ENCODE measurements around the gene ST14.
"Not testable (repeated sequence)": the region's sequence is repeated elsewhere in the genome, so short reads cannot be mapped to it uniquely, and the experiment has no call there.

ST14 gene

DNA sequence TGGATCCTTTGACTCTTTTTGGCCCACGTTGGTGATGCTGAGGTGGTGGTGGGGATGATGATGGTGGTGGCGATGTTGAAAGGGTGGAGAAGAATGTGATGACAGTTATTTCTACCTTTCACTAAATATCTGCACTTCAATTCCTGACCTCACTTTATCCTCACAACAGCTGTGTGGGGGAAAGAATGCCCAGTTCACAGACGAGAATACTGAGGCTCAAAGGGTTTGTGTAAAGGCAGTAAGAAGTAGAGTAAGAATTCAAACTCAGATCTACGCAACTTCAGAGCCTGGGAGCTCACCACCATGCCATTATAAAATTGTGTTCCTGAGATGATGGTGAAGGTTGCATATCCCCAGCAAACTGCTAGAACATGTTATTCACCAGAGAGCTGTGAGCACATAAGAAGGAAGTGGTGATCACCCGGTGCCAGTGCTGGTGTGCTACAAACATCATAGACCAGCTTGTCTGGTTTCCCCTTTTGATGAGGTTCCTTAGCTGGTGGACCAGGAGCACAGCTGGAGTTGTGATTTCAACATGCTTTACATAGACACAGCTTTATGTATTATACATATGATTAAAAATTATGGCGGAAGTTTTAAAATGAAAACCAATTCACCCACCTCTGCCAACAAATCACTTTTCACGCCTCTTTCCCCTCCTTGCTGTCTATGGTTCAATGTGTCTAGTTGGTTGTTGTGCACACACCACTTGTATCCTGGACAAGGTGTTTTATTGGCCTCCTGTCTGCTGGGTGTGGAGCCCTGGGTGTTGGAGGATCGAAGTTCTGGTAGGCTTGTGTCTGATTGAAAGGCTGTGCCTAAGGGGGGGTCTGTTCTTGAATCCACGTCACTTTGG is 6.2 kb downstream of the ST14 start:
- DNase-seq = no peak

DNA sequence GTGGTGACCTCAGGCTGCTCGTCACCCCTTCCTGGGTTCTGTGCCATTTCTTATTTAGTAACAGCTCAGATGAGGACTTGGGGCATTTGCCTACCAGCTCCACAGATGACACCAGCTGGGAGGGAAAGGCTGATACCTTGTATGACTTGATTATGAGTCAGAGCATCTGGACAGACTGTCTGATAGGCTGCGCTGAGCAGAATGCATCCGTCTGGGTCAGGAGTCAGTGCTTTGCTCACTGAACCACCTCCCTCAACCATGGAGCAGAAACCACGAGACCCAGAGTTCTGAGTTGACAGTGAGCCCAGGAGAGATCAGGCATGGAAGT is 6.8 kb downstream of the ST14 start:
- DNase-seq = no peak

GRCh38 chr11:130167146-130167545 is 7.6 kb downstream of the ST14 start:
- DNase-seq = no peak

DNA sequence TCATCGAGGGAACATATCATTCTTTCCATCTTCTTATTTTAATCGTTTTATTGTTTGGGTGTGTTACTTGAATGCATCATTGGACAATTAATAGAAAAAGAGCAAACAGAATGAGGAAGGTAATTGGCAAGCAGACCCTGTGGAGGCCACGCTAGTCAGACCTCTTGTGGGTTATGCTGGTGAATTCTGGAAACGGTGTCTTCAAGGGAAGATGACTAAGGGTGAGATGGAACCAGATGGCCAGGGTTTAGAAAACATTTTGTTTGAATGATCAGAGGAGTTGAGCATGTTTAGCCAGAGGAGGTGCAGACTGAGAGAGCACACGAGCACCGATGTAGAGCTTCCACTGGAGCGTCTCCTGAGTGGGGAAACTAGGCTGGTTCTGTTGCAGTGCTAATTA is 8.5 kb downstream of the ST14 start:
- DNase-seq = no peak

DNA sequence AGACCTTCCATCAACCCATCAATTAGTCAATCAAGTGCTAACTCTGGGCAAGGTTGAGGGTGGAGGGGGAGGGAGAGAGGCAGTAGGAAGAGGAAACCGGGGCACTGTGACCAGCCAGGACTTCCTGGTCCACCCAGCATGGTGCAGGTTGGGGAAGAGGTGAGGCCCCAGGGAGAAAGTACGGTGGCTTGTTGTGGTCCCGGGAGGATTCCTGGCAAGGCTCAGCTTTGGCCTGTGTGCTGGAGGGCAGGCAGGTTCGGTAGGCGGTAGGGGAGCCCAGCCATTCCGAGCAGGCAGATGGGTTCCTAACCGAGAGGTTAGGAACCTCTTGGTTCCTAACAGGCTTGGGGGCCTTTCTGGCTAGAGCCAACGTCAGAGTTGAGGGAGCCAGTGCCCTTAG is 10.8 kb downstream of the ST14 start:
- no peak for DNase-seq

DNA sequence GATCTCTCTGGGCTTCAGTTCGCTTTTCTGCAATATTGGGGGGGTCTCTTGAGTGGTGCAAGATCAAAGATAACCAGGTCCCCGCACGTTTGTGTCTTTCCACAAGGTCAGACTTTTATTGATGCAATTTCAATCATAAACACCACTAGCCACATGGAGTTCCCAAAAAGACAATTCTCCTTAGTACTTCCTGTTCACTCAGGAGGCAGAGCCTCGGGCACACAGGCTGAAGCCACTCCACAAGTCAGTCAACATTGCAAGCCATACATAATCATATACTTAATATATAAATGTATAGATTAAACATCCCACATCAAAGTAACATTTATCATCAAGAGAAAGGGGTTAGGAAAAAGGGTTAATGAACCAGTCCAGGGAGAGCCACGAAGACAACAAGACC is 12.0 kb downstream of the ST14 start:
- no peak for DNase-seq

GRCh38 chr11:130172001-130172400 is 12.4 kb downstream of the ST14 start:
- DNase-seq = not testable (repeated sequence)

DNA sequence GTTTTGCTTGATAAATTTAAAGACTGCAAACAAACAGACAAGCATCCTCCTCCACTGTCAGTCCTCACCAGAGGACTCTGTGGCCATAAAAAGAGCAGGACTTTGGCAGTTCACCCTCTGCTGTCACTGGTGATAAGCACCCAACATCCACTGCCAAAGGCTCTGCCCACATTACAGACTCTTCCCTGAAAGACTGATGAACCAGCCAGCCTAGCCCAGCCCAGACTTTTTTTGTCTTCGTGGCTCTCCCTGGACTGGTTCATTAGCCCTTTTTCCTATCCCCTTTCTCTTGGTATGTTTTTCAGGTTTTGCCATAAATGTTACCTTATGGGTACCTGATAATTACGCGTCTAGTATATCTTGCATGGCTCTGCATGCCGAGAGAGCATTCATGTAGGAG is 15.1 kb downstream of the ST14 start:
- no peak for DNase-seq

GRCh38 chr11:130175898-130176297 is 16.3 kb downstream of the ST14 start:
- no peak for DNase-seq

- no peak for DNase-seq
Observed at GRCh38 chr11:130177782-130178181, 18.2 kb downstream of the ST14 start.

DNA sequence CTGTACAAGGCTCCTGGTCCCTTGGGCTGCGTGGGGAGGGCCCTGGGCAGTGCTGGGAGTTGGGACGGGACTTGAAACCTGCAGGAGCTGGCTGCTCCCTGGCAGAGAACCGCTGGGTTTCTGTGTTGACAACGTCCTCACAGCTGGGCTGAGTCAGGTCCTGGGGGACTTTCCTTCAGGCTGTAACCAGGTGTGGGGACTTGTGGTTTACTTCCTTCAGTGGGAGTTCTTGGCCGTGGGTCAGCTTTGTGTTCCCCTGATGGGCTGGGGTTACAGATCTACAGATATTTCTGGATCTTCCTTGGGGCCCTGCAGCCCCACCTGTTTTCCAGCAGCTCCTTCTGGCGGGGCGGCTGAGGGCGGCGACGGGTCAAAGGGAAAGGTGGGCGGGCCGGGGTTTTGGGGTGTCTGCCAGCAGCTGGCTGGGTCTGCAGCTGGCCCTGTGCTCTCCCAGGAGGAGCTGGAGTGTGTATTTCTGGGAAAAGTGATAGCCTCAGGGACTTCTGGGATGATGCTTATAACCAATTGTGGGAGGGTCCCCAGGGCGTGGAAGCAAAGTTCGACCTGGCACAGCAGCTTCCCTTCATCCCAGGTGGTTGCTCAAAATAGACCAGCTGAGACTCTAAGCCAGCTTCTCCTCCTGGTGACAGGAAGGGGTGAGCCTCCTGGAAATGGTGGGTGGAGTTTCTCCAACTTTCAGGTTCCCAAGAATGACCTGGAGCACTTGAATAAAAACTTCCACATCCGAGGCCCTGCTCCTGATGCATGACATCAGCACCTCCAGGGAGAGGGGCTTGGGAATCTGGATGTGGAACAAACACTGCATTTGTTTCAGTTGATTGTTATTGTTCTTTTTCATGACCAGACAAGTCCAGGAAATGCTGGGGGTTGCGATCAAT is 19.1 kb downstream of the ST14 start:
- DNase-seq = no peak

DNA sequence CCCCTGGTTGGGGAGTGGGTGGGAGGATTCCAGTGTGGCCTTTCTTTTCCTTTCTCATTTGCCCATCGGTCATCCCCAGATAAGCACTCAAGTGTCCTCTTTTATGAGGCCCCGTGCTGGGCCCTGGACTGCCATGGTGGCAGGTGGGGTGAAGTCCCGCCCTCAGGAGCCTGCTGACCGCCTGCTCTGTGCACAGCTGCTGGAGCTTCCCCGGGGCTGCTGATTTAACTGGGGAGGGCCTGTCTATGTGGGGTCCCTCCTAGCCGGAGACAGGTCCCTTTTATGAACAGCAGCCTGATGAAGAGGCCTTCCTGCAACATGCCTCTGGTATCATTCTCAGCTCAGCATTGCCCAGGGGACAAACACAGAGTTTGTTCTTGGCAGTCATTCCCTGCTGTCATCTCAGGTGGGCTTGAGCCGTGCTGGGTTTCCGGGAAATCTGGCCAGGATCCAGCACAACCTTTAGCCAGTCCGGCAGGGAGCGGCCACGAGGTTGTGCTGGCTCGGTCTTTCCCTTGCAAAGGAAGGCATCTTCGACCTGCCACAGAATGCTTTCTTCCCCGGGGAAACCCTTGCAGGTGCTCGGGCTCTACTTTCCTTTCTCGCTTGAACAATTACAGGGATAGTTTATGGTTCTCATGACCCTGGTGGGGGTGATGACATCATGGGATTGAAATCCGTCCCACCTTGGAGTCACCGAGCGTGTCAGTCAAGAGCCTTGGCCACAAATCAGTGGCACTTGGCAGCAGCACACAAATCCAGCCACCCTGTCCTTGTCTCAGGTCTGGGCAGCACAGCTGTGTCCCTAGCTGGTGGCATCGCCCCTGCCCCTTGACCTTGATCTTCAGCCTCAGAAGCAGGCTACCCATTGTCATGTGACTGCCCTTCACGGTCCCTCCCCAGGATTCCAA is 20.1 kb downstream of the ST14 start:
- no peak for DNase-seq

DNA sequence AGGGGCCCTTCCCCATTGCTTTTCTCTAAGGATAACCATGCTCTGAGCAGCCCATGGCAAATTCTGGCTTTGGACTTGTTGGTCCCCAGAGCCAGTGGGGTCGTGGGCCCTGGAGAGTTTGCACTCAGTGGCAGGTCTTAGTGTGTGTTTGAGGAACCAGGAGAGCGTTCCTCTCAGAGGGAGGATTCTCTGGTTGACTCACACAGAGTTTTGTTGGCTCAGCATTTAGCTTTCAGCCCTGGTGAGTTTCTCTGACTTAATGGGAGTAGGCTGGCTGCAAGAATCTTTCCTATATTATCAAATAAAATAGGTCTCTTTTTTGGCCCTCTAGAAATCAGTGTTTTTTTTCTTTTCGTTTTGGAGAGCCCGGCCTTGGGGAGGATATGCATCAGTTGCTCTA is 20.9 kb downstream of the ST14 start:
- DNase-seq = no peak

- DNase-seq = no peak
Observed at GRCh38 chr11:130180896-130181294, 21.3 kb downstream of the ST14 start.

- DNase-seq = no peak
Observed at GRCh38 chr11:130181295-130182272, 22.0 kb downstream of the ST14 start.

DNA sequence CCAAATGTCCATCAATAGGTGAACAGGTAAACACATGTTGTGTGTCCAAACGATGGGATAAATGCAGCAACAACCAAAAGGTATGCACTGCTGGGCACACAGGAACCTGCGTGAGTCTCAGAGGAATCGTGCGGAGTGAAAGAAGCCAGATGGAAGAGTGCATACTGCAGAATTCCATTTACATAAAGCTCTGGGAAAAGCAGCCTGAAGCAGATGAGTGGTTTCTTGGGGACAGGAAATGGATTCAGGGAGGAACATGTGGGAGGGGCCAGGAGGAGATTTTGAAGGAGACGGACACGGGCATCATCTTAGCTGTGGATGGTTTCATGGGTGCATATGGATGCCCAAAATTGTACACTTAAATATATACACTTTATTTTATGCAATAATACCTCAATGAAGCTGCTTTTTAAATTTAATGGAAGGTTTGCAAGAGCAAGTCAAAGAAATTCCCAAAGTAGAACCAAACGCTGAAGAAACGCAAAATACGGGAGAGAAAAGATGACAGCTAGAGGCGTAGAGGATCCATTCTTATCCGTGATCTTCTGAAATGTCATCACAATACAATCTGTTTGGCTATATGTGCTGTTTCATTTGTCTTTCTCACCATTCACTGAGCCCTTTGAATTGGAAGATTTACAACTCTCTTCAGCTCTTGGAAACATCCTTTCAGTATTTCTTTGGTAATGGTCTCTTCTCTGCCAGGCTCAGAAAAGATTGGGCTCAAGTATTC is 24.5 kb downstream of the ST14 start:
- DNase-seq = no peak

- no peak for DNase-seq
Observed at GRCh38 chr11:130187096-130187495, 27.5 kb downstream of the ST14 start.

GRCh38 chr11:130188047-130188446 is 28.5 kb downstream of the ST14 start:
- no peak for DNase-seq

- no peak for DNase-seq
Observed at GRCh38 chr11:130188585-130189347, 29.2 kb downstream of the ST14 start.

Measured in T-helper 9 cell (primary cell).